ENCODE results near the gene BAZ2B. TPM values are rescaled to one million over a fixed set of nuclear protein-coding genes. Genes with fewer than 3 reads are reported as not detected.

Gene BAZ2B
- total and polyA plus RNA-seq, 7 experiments from 2014 or later: 9.9 to 57.4 (median 15.3) TPM

DNA sequence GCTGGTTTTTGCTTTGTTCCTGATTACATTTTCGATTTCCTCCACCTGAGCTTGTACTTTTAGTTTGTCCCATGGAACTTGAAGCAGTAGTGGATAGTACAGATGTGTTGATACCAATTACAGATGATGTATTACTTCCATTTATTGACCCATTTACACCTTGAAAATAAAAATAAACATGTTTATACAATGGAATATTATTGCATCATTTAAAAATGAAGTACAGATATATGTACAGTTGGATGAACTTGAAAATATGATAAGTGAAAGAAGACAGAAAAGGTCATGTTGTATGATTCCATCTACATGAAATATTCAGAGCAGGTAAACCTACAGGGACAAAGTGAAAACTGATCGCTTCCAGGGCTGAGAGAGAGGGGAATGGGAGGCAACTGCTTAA is 169.5 kb downstream of the BAZ2B start:
- Mint-ChIP-seq H3K4me3 (no peak overlapping the region), H3K36me3 (peaks cover 1 to 64% (median 55%) of the 10 kb centered on the region in 5 donors), H3K27me3 (no peaks in the 10 kb centered on the region), H3K9me3 (peaks cover 0 to 14% (median 1%) of the 10 kb centered on the region in 11 donors), H3K4me1 (peaks cover 0 to 2% (median 0%) of the 10 kb centered on the region in 7 donors), H3K27ac (peak overlapping the region in 1 of 9 donors; percentile 14)
- POLR2A ChIA-PET: no interaction called here
- intact Hi-C loops (cut with micrococcal nuclease): no loop called here
- Histone ChIP-seq H3K4me1 (ENCODE audit: control insufficient read depth in 2 of 2, insufficient read depth in 2 of 2, low read length in 2 of 2) (no peaks in the 10 kb centered on the region), H3K27me3 (ENCODE audit: control insufficient read depth in 2 of 2, insufficient read depth in 2 of 2, low read length in 2 of 2) (no peaks in the 10 kb centered on the region), H3K27ac (ENCODE audit: low read depth, low read length) (no peak overlapping the region), H3K9me3 (ENCODE audit: control insufficient read depth in 2 of 3, low read length in 3 of 3) (no peaks in the 10 kb centered on the region), H3K4me3 (ENCODE audit: low read length) (no peak overlapping the region), H3K36me3 (ENCODE audit: control insufficient read depth in 2 of 3, insufficient read depth in 3 of 3, low read length in 3 of 3) (peaks cover 0 to 15% (median 0%) of the 10 kb centered on the region in 3 experiments)
- CTCF ChIA-PET: no interaction called here
- no peak for ATAC-seq
- DNase-seq: no peak

- Histone ChIP-seq H3K36me3 (ENCODE audit: control insufficient read depth in 2 of 3, insufficient read depth in 3 of 3, low read length in 3 of 3) (peaks cover 0 to 15% (median 0%) of the 10 kb centered on the region in 3 experiments), H3K27me3 (ENCODE audit: control insufficient read depth in 2 of 2, insufficient read depth in 2 of 2, low read length in 2 of 2) (no peaks in the 10 kb centered on the region), H3K4me3 (ENCODE audit: low read length) (no peak overlapping the region), H3K27ac (ENCODE audit: low read depth, low read length) (no peak overlapping the region), H3K4me1 (ENCODE audit: control insufficient read depth in 2 of 2, insufficient read depth in 2 of 2, low read length in 2 of 2) (no peaks in the 10 kb centered on the region), H3K9me3 (ENCODE audit: control insufficient read depth in 2 of 3, low read length in 3 of 3) (no peaks in the 10 kb centered on the region)
- DNase-seq: no peak
- Mint-ChIP-seq H3K9me3 (peaks cover 0 to 14% (median 1%) of the 10 kb centered on the region in 11 donors), H3K4me1 (peaks cover 0 to 2% (median 0%) of the 10 kb centered on the region in 7 donors), H3K27me3 (no peaks in the 10 kb centered on the region), H3K36me3 (peaks cover 1 to 66% (median 55%) of the 10 kb centered on the region in 5 donors), H3K4me3 (no peak overlapping the region), H3K27ac (no peak overlapping the region)
- ChIA-PET CTCF (no interaction called here), POLR2A (no interaction called here)
- intact Hi-C loops (cut with micrococcal nuclease): no loop called here
- no peak for ATAC-seq
These were observed 170.1 kb downstream of the BAZ2B start for GRCh38 chr2:159446201-159446600.

DNA sequence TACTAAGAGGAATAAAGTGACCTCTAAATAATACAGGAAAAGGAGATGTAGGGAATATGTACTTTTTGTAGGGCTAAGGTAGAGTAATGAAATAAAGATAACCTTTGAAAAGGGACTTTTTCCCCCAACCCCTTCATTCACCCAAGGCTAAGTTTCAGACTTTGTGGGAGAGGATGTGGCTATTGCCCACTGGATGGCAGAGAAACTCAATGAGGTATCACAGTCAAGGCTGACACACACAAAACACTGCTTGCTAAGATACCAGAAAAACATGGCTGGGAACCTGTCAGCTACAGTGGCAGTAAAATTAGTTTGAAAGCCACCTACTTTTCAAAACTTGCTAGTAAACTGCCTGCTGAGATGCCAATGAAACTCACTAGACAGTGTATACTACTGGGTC is 171.0 kb downstream of the BAZ2B start:
- Mint-ChIP-seq H3K9me3 (peaks cover 0 to 14% (median 1%) of the 10 kb centered on the region in 11 donors), H3K27ac (no peak overlapping the region), H3K4me1 (peaks cover 0 to 2% (median 0%) of the 10 kb centered on the region in 7 donors), H3K27me3 (no peaks in the 10 kb centered on the region), H3K4me3 (no peak overlapping the region), H3K36me3 (peaks cover 1 to 70% (median 55%) of the 10 kb centered on the region in 5 donors)
- Histone ChIP-seq H3K27me3 (ENCODE audit: control insufficient read depth in 2 of 2, insufficient read depth in 2 of 2, low read length in 2 of 2) (no peaks in the 10 kb centered on the region), H3K27ac (ENCODE audit: low read depth, low read length) (no peak overlapping the region), H3K9me3 (ENCODE audit: control insufficient read depth in 2 of 3, low read length in 3 of 3) (no peaks in the 10 kb centered on the region), H3K36me3 (ENCODE audit: control insufficient read depth in 2 of 3, insufficient read depth in 3 of 3, low read length in 3 of 3) (peaks cover 0 to 15% (median 0%) of the 10 kb centered on the region in 3 experiments), H3K4me1 (ENCODE audit: control insufficient read depth in 2 of 2, insufficient read depth in 2 of 2, low read length in 2 of 2) (no peaks in the 10 kb centered on the region), H3K4me3 (ENCODE audit: low read length) (no peak overlapping the region)
- ATAC-seq: no peak
- no peak for DNase-seq
- ChIA-PET POLR2A (no interaction called here), CTCF (no interaction called here)
- intact Hi-C loops (cut with micrococcal nuclease): no loop called here

DNA sequence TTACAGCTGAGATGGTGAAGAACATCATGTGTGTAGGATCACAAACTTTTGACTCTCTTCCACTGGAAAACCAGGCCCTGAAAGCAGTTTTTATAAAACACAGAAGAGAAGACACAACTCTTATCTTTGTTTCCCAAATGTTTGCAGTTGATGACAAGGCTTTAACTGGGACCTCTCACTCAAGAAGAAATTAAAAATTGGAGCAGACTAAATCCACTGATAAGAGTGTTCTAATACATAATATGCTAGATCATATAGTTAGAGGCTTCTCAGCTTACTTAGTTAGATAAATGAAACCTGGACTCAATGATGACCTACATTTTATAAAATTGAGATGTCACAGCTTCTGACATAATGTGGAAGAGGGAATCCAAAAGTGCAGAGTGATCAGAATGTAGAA is 171.6 kb downstream of the BAZ2B start:
- no peaks in the 10 kb centered on the region for H3K9me3 ChIP-seq (ENCODE audit: control insufficient read depth in 2 of 3, low read length in 3 of 3)
- H3K4me1 ChIP-seq (ENCODE audit: control insufficient read depth in 2 of 2, insufficient read depth in 2 of 2, low read length in 2 of 2): no peaks in the 10 kb centered on the region
- no peak overlapping the region for H3K4me3 ChIP-seq (ENCODE audit: low read length)
- DNase-seq (no peak), ATAC-seq (no peak)
- ChIA-PET CTCF (interaction anchor here (0.7 kb wide), 1 partner anchor 249 kb away, joined by 3 read pairs; no protein-coding TSS in a partner anchor), POLR2A (no interaction called here)
- H3K27ac ChIP-seq (ENCODE audit: low read depth, low read length): no peak overlapping the region
- Mint-ChIP-seq H3K27ac (no peak overlapping the region), H3K27me3 (no peaks in the 10 kb centered on the region), H3K4me3 (no peak overlapping the region), H3K36me3 (peaks cover 1 to 71% (median 56%) of the 10 kb centered on the region in 5 donors), H3K4me1 (peaks cover 0 to 2% (median 0%) of the 10 kb centered on the region in 7 donors), H3K9me3 (peaks cover 0 to 14% (median 1%) of the 10 kb centered on the region in 11 donors)
- H3K36me3 ChIP-seq (ENCODE audit: control insufficient read depth in 2 of 3, insufficient read depth in 3 of 3, low read length in 3 of 3): peaks cover 0 to 15% (median 0%) of the 10 kb centered on the region in 3 experiments
- no peaks in the 10 kb centered on the region for H3K27me3 ChIP-seq (ENCODE audit: control insufficient read depth in 2 of 2, insufficient read depth in 2 of 2, low read length in 2 of 2)
- intact Hi-C loops (cut with micrococcal nuclease): no loop called here

GRCh38 chr2:159442159-159442852 is 174.0 kb downstream of the BAZ2B start:
- DNase-seq: no peak
- peaks cover 0 to 15% (median 4%) of the 10 kb centered on the region in 3 experiments for H3K36me3 ChIP-seq (ENCODE audit: control insufficient read depth in 2 of 3, insufficient read depth in 3 of 3, low read length in 3 of 3)
- ChIA-PET CTCF (no interaction called here), POLR2A (no interaction called here)
- ATAC-seq: no peak
- Mint-ChIP-seq H3K36me3 (peaks cover 1 to 73% (median 60%) of the 10 kb centered on the region in 5 donors), H3K27ac (no peak overlapping the region), H3K4me3 (no peak overlapping the region), H3K4me1 (peaks cover 0 to 2% (median 0%) of the 10 kb centered on the region in 7 donors), H3K27me3 (no peaks in the 10 kb centered on the region), H3K9me3 (peaks cover 0 to 5% (median 1%) of the 10 kb centered on the region in 11 donors)
- no peak overlapping the region for H3K27ac ChIP-seq (ENCODE audit: low read depth, low read length)
- no peaks in the 10 kb centered on the region for H3K9me3 ChIP-seq (ENCODE audit: control insufficient read depth in 2 of 3, low read length in 3 of 3)
- H3K4me3 ChIP-seq (ENCODE audit: low read length): no peak overlapping the region
- no peaks in the 10 kb centered on the region for H3K4me1 ChIP-seq (ENCODE audit: control insufficient read depth in 2 of 2, insufficient read depth in 2 of 2, low read length in 2 of 2)
- intact Hi-C loops (cut with micrococcal nuclease): no loop called here
- H3K27me3 ChIP-seq (ENCODE audit: control insufficient read depth in 2 of 2, insufficient read depth in 2 of 2, low read length in 2 of 2): no peaks in the 10 kb centered on the region

DNA sequence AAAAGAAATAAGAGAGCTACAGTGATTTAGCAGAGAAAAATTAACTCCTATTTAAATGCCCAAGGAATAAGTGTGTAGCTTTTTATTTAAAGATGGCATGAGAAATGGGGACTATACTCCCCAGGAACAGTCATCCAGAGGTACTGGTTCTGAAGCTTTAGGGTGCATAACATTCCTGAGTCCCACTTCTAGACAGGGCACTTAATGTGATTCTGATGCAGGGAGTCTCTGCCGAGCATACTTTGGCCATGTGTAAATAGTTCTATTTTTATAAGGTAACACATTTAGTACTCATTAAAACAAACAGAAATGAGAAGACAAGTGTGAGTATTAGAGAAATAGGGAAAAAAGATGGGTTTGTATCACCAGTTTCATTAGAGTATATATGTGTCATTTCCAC is 175.2 kb downstream of the BAZ2B start:
- H3K36me3 ChIP-seq (ENCODE audit: control insufficient read depth in 2 of 3, insufficient read depth in 3 of 3, low read length in 3 of 3): peaks cover 0 to 15% (median 4%) of the 10 kb centered on the region in 3 experiments
- H3K4me1 ChIP-seq (ENCODE audit: control insufficient read depth in 2 of 2, insufficient read depth in 2 of 2, low read length in 2 of 2): no peaks in the 10 kb centered on the region
- no peak for ATAC-seq
- Mint-ChIP-seq H3K9me3 (peaks cover 0 to 2% (median 0%) of the 10 kb centered on the region in 11 donors), H3K27me3 (no peaks in the 10 kb centered on the region), H3K4me3 (no peak overlapping the region), H3K27ac (no peak overlapping the region), H3K4me1 (peaks cover 0 to 2% (median 0%) of the 10 kb centered on the region in 7 donors), H3K36me3 (peaks cover 0 to 66% (median 52%) of the 10 kb centered on the region in 5 donors)
- no peaks in the 10 kb centered on the region for H3K9me3 ChIP-seq (ENCODE audit: control insufficient read depth in 2 of 3, low read length in 3 of 3)
- ChIA-PET CTCF (no interaction called here), POLR2A (no interaction called here)
- DNase-seq: no peak
- no peaks in the 10 kb centered on the region for H3K27me3 ChIP-seq (ENCODE audit: control insufficient read depth in 2 of 2, insufficient read depth in 2 of 2, low read length in 2 of 2)
- H3K4me3 ChIP-seq (ENCODE audit: low read length): no peak overlapping the region
- intact Hi-C loops (cut with micrococcal nuclease): no loop called here
- H3K27ac ChIP-seq (ENCODE audit: low read depth, low read length): no peak overlapping the region

GRCh38 chr2:159439421-159439820 is 176.9 kb downstream of the BAZ2B start:
- H3K36me3 ChIP-seq (ENCODE audit: control insufficient read depth in 2 of 3, insufficient read depth in 3 of 3, low read length in 3 of 3): peaks cover 0 to 4% (median under 1%) of the 10 kb centered on the region in 3 experiments
- H3K27me3 Mint-ChIP-seq: no peaks in the 10 kb centered on the region

More at GRCh38 chr2:159439421-159439820, 176.9 kb downstream of the BAZ2B start:
- ATAC-seq (no peak), DNase-seq (no peak)
- intact Hi-C loops (cut with micrococcal nuclease): no loop called here
- Histone ChIP-seq H3K4me1 (ENCODE audit: control insufficient read depth in 2 of 2, insufficient read depth in 2 of 2, low read length in 2 of 2) (no peaks in the 10 kb centered on the region), H3K9me3 (ENCODE audit: control insufficient read depth in 2 of 3, low read length in 3 of 3) (no peaks in the 10 kb centered on the region), H3K27ac (ENCODE audit: low read depth, low read length) (no peak overlapping the region), H3K27me3 (ENCODE audit: control insufficient read depth in 2 of 2, insufficient read depth in 2 of 2, low read length in 2 of 2) (no peaks in the 10 kb centered on the region), H3K4me3 (ENCODE audit: low read length) (no peak overlapping the region)
- Mint-ChIP-seq H3K4me3 (no peak overlapping the region), H3K4me1 (no peaks in the 10 kb centered on the region), H3K36me3 (peaks cover 0 to 50% (median 37%) of the 10 kb centered on the region in 5 donors), H3K27ac (no peak overlapping the region), H3K9me3 (no peaks in the 10 kb centered on the region)
- CTCF ChIA-PET: no interaction called here
- POLR2A ChIA-PET: no interaction called here

Data from naive thymus-derived CD4-positive, alpha-beta T cell (primary cell).